ENCODE data around the gene LILRA6. TPM values are rescaled to one million over a fixed set of nuclear protein-coding genes. Genes with fewer than 3 reads are reported as not detected.

LILRA6 gene
- total and polyA plus RNA-seq, 2 of the 13 experiments (the other 11 are each of a cell fraction or from before 2014, with no cell fraction given) = not detected

DNA sequence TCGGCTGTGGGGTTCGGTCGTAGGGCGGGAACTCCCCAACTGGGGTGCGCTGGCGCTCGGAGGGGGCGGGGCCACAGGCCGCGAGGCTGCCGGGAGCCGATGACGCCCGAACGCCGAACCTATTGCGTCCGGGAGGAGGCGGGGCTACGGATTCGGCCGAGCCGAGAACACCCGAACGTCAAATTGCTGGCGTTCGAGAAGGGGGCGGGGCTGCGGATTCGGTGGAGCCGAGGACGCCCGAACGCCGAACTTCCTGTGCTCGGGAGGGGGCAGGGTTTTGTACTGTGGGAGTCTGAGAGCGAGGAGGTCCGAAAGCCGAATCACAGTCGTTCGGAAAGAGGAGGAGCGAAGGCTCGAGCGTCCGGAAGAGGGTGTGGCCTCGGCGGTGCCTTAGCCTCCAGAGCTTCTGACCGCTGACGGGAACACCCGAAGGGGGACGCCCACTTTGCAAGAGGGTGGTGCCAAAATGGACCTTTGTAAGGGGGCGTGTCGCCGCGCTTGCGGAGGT lies 52.0 kb downstream of the LILRA6 start (continued):
- TF ChIP-seq PREB (CRISPR knock-in tag; IDR thresholded peaks at IDR 0.05) (no peak), FLYWCH1 (CRISPR knock-in tag; IDR thresholded peaks at IDR 0.05) (no peak), KDM4B (CRISPR knock-in tag; IDR thresholded peaks at IDR 0.05) (no peak), ZNF503 (CRISPR knock-in tag; IDR thresholded peaks at IDR 0.05) (no peak), EP300 (IDR thresholded peaks at IDR 0.05; ENCODE audit: low read depth in 2 of 2, low read length in 2 of 2) (no peak), EP300 (CRISPR knock-in tag; IDR thresholded peaks at IDR 0.05; ENCODE audit: borderline replicate concordance) (no peak), HDAC1 (CRISPR knock-in tag; IDR thresholded peaks at IDR 0.05) (peak; percentile 52; the same call in 1 of the 2 replicates), PHF5A (CRISPR knock-in tag; IDR thresholded peaks at IDR 0.05; ENCODE audit: low read depth, unreplicated experiment) (no peak), ZBTB2 (CRISPR knock-in tag; IDR thresholded peaks at IDR 0.05; ENCODE audit: low read depth) (peak; percentile 76; the same call in 1 of the 2 replicates), ZNF737 (CRISPR knock-in tag; IDR thresholded peaks at IDR 0.05; ENCODE audit: borderline replicate concordance) (no peak), E2F5 (CRISPR knock-in tag; conservative IDR thresholded peaks at IDR 0.05) (no peak), KMT2A (CRISPR knock-in tag; IDR thresholded peaks at IDR 0.05) (no peak), ZNF776 (CRISPR knock-in tag; IDR thresholded peaks at IDR 0.05) (no peak), ZNF605 (CRISPR knock-in tag; IDR thresholded peaks at IDR 0.05) (peak; percentile 56; the same call in 1 of the 2 replicates), SOX6 (IDR thresholded peaks at IDR 0.05) (no peak), SOX6 (CRISPR knock-in tag; IDR thresholded peaks at IDR 0.05) (no peak), TGIF2 (CRISPR knock-in tag; IDR thresholded peaks at IDR 0.05) (no peak), ZBTB21 (CRISPR knock-in tag; IDR thresholded peaks at IDR 0.05) (peak; percentile 63), TEAD3 (CRISPR knock-in tag; optimal IDR thresholded peaks at IDR 0.05; ENCODE audit: borderline replicate concordance) (no peak), ZNF496 (CRISPR knock-in tag; IDR thresholded peaks at IDR 0.05; ENCODE audit: insufficient replicate concordance) (no peak), SP1 (IDR thresholded peaks at IDR 0.05) (no peak), SP1 (CRISPR knock-in tag; IDR thresholded peaks at IDR 0.05) (no peak), ZNF619 (CRISPR knock-in tag; IDR thresholded peaks at IDR 0.05) (no peak), NBN (conservative IDR thresholded peaks at IDR 0.05) (no peak), ZNF773 (CRISPR knock-in tag; IDR thresholded peaks at IDR 0.05; ENCODE audit: borderline replicate concordance) (no peak), ZNF460 (CRISPR knock-in tag; IDR thresholded peaks at IDR 0.05; ENCODE audit: borderline replicate concordance) (no peak)
- TF ChIP-seq, protein P1, sequence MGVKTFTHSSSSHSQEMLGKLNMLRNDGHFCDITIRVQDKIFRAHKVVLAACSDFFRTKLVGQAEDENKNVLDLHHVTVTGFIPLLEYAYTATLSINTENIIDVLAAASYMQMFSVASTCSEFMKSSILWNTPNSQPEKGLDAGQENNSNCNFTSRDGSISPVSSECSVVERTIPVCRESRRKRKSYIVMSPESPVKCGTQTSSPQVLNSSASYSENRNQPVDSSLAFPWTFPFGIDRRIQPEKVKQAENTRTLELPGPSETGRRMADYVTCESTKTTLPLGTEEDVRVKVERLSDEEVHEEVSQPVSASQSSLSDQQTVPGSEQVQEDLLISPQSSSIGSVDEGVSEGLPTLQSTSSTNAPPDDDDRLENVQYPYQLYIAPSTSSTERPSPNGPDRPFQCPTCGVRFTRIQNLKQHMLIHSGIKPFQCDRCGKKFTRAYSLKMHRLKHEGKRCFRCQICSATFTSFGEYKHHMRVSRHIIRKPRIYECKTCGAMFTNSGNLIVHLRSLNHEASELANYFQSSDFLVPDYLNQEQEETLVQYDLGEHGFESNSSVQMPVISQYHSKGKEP (CRISPR knock-in tag; IDR thresholded peaks at IDR 0.05) = no peak

All from HepG2 (cell line).